K562 (cell line): ENCODE results near the gene UBR4. TPM values are rescaled to one million over a fixed set of nuclear protein-coding genes. Genes with fewer than 3 reads are reported as not detected.

Experiments
- polyA plus RNA-seq, 8 experiments: library from polyadenylated mRNA; depleted of rRNA in 4 of 8; stranded (reverse) in 5 of 8; unstranded in 3 of 8; fragments of >200 nt; fragmentation: Nextera tagmentation in 2 of 8; fragmentation: Illumina TruSeq in 1 of 8; extraction: Ambion mirVana in 2 of 8; extraction: Trizol in 1 of 8; gene quantifications; 2 replicates each; pipeline versions ENCODE4 v1.2.1 to v1.2.3, GENCODE V29; 2011 to 2014; ENCODE audit warnings: inconsistent platforms in 1 of 8, missing spikeins in 1 of 8
- total RNA-seq, 7 experiments: library from RNA; depleted of rRNA in 6 of 7; stranded (reverse); fragments of >200 nt in 6 of 7; fragmentation: Illumina TruSeq in 2 of 7; extraction: Trizol in 2 of 7; gene quantifications; 2 replicates each; pipeline versions ENCODE4 v1.2.1 to v1.2.3, GENCODE V29; 2011 to 2021; ENCODE audit warnings: low replicate concordance in 1 of 7
- TF ChIP-seq, protein P1 (sequence below): fragments of 200-600 bp; sonication (generic); IDR thresholded peaks from one replicate; pipeline ENCODE4 v1.6.1; 2012; ENCODE audit warnings: mild to moderate bottlenecking, low read depth, low read length, inconsistent platforms

UBR4 gene
- total and polyA plus RNA-seq, 9 of the 15 experiments (the other 6 are each of a cell fraction or from before 2014, with no cell fraction given) = 55.4 to 277 (median 123) TPM

DNA sequence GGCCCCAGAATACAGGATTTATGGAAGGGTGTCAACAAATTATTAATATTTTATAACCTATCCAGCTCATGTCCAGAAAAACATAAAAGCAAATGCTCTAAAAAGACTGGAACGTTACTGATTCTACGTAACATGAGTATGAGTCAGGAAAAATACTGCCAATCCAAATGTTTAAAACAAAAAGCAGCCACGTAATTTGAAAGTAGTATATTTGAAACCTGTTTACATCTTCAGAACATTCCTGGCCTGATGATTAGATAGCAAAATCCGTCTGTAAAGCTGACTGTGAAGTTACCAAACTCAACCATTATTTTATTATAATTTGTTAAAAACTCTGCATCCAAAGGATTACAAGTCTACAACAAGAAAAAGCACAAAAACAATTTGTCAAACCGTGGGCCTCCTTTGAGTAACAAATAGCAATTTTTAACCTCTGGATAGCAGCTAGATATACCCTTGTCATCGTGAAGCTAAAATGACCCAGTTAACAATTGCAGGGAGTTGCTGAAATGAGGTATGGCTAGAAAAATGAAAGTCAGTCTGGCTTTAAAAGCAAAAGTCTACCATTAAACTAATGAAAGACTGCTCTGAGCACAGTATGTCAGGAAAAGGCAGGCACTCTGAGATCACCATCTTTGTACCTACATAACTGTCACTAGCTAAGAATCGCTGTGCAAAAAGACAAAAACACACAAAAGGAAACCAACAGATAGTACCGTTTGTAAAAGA, 1.2 kb downstream of the UBR4 start (continued):
- TF ChIP-seq, protein P1, sequence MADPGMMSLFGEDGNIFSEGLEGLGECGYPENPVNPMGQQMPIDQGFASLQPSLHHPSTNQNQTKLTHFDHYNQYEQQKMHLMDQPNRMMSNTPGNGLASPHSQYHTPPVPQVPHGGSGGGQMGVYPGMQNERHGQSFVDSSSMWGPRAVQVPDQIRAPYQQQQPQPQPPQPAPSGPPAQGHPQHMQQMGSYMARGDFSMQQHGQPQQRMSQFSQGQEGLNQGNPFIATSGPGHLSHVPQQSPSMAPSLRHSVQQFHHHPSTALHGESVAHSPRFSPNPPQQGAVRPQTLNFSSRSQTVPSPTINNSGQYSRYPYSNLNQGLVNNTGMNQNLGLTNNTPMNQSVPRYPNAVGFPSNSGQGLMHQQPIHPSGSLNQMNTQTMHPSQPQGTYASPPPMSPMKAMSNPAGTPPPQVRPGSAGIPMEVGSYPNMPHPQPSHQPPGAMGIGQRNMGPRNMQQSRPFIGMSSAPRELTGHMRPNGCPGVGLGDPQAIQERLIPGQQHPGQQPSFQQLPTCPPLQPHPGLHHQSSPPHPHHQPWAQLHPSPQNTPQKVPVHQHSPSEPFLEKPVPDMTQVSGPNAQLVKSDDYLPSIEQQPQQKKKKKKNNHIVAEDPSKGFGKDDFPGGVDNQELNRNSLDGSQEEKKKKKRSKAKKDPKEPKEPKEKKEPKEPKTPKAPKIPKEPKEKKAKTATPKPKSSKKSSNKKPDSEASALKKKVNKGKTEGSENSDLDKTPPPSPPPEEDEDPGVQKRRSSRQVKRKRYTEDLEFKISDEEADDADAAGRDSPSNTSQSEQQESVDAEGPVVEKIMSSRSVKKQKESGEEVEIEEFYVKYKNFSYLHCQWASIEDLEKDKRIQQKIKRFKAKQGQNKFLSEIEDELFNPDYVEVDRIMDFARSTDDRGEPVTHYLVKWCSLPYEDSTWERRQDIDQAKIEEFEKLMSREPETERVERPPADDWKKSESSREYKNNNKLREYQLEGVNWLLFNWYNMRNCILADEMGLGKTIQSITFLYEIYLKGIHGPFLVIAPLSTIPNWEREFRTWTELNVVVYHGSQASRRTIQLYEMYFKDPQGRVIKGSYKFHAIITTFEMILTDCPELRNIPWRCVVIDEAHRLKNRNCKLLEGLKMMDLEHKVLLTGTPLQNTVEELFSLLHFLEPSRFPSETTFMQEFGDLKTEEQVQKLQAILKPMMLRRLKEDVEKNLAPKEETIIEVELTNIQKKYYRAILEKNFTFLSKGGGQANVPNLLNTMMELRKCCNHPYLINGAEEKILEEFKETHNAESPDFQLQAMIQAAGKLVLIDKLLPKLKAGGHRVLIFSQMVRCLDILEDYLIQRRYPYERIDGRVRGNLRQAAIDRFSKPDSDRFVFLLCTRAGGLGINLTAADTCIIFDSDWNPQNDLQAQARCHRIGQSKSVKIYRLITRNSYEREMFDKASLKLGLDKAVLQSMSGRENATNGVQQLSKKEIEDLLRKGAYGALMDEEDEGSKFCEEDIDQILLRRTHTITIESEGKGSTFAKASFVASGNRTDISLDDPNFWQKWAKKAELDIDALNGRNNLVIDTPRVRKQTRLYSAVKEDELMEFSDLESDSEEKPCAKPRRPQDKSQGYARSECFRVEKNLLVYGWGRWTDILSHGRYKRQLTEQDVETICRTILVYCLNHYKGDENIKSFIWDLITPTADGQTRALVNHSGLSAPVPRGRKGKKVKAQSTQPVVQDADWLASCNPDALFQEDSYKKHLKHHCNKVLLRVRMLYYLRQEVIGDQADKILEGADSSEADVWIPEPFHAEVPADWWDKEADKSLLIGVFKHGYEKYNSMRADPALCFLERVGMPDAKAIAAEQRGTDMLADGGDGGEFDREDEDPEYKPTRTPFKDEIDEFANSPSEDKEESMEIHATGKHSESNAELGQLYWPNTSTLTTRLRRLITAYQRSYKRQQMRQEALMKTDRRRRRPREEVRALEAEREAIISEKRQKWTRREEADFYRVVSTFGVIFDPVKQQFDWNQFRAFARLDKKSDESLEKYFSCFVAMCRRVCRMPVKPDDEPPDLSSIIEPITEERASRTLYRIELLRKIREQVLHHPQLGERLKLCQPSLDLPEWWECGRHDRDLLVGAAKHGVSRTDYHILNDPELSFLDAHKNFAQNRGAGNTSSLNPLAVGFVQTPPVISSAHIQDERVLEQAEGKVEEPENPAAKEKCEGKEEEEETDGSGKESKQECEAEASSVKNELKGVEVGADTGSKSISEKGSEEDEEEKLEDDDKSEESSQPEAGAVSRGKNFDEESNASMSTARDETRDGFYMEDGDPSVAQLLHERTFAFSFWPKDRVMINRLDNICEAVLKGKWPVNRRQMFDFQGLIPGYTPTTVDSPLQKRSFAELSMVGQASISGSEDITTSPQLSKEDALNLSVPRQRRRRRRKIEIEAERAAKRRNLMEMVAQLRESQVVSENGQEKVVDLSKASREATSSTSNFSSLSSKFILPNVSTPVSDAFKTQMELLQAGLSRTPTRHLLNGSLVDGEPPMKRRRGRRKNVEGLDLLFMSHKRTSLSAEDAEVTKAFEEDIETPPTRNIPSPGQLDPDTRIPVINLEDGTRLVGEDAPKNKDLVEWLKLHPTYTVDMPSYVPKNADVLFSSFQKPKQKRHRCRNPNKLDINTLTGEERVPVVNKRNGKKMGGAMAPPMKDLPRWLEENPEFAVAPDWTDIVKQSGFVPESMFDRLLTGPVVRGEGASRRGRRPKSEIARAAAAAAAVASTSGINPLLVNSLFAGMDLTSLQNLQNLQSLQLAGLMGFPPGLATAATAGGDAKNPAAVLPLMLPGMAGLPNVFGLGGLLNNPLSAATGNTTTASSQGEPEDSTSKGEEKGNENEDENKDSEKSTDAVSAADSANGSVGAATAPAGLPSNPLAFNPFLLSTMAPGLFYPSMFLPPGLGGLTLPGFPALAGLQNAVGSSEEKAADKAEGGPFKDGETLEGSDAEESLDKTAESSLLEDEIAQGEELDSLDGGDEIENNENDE = no peak
